Measurements from ENCODE around the gene TGFBI. TPM values are rescaled to one million over a fixed set of nuclear protein-coding genes. Genes with fewer than 3 reads are reported as not detected.

The TGFBI gene
- total RNA-seq, 4 donors from 2014 or later, result 19.6 to 55.9 (median 38.5) TPM

DNA sequence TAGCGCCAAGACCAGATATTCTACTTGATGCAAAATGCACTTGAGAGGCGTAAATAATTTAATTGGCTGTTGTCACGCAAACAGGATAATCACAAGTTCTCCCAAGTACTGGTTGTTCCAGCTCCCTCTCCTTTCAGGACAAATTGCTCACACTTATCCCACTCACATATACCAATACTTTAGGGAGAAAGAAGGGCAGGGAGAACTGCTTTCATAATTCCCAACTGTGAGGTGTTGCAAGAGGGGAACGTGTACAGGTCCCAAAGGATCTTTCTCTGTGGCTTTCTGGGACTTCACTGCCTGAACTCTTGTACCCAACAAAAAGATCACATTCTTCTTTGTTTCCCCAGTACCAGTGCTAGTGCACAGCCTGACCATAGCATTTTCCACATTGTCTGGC, 21.5 kb upstream of the TGFBI start:
- no peak overlapping the region for H3K4me3 ChIP-seq (replicated peaks in 1 of 3)
- H3K9me3 ChIP-seq, result no peaks in the 10 kb centered on the region
- H3K27me3 ChIP-seq, result no peaks in the 10 kb centered on the region
- no peaks in the 10 kb centered on the region for H3K36me3 ChIP-seq
- no peak overlapping the region for H3K27ac ChIP-seq
- intact Hi-C loops (cut with DNase I), result no loop called here
- 92 to 98% methylated on average over 4 of the region's 4 CpGs for WGBS, 2 donors
- no peak for DNase-seq
- no peak for TF ChIP-seq POLR2A (IDR thresholded peaks at IDR 0.05)
- TF ChIP-seq, protein P1, sequence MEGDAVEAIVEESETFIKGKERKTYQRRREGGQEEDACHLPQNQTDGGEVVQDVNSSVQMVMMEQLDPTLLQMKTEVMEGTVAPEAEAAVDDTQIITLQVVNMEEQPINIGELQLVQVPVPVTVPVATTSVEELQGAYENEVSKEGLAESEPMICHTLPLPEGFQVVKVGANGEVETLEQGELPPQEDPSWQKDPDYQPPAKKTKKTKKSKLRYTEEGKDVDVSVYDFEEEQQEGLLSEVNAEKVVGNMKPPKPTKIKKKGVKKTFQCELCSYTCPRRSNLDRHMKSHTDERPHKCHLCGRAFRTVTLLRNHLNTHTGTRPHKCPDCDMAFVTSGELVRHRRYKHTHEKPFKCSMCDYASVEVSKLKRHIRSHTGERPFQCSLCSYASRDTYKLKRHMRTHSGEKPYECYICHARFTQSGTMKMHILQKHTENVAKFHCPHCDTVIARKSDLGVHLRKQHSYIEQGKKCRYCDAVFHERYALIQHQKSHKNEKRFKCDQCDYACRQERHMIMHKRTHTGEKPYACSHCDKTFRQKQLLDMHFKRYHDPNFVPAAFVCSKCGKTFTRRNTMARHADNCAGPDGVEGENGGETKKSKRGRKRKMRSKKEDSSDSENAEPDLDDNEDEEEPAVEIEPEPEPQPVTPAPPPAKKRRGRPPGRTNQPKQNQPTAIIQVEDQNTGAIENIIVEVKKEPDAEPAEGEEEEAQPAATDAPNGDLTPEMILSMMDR (IDR thresholded peaks at IDR 0.05), result no peak
- peaks cover 1 to 5% of the 10 kb centered on the region in 2 donors for H3K4me1 ChIP-seq

DNA sequence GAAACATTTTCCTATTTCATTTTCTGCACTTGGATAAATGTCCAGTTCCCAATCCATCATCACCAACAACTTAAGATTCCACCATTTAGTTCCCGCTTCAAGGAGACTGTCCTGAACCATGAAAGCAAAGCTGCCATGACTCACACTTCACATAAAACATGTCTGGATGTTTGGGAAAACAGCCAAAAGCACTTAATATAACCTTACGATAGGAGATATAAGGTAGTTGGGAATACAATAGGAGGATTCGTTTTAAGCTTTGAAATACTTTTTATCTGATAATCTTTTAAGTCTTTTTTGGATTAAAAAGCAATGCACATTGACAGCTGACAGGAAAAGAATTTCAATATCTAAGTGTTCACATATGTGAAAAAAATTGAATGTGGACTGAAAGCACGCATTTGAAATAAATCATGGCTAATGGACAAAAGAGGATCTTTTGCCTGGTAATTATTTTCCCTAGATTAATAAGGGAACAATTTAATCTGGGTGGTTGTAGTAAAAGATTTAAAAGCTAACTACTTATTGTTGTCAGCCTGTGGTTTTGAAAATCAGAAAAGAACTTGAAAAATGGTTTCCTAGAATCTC, 17.3 kb upstream of the TGFBI start:
- no peak for DNase-seq
- Histone ChIP-seq H3K9me3 (no peaks in the 10 kb centered on the region), H3K4me1 (peaks cover 24 to 30% of the 10 kb centered on the region in 2 donors), H3K27ac (no peak overlapping the region), H3K36me3 (no peaks in the 10 kb centered on the region), H3K27me3 (no peaks in the 10 kb centered on the region), H3K4me3 (replicated peaks in 1 of 3) (no peak overlapping the region)
- intact Hi-C loops (cut with DNase I), result no loop called here
- TF ChIP-seq, protein P1 (IDR thresholded peaks at IDR 0.05), result no peak
- no peak for TF ChIP-seq POLR2A (IDR thresholded peaks at IDR 0.05)
- 64% methylated on average over 4 of the region's 4 CpGs for WGBS, 2 donors

DNA sequence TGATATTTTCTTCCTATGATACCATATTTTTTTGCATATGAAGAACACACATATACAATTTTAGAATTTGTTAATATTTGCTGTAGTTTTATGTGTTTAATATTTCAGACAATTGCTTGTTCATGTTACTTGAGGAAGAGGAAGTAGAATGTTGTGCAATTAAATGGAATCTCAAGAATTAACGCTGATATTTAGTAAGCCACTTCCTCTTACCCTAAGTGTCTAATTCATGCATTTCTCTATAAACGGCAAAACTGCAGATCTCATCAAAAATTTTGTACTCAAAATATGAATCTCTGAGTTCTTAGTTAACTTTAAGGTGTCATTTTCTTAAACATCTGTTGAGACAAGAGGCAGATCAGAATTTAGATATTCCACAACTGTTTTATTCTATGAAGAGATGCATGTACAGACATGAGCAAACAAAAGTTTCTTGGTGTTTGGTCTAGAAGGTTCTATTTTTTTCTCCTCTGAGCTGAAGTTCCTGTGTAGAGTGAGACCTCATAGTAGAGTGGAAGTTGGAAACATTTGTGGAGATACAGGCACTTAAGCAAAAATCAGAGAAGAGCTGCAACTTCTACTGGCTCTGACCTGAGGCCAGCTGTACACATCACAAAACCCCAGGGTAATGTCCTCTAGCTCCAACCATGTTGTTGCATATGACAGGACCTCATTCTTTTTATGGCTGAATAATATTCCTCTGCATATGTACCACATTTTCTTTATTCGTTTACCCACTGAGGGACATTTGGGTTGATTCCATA, 16.6 kb upstream of the TGFBI start:
- Histone ChIP-seq H3K9me3 (no peaks in the 10 kb centered on the region), H3K4me3 (replicated peaks in 1 of 3) (no peak overlapping the region), H3K36me3 (no peaks in the 10 kb centered on the region), H3K27me3 (no peaks in the 10 kb centered on the region), H3K4me1 (peaks cover 32 to 37% of the 10 kb centered on the region in 2 donors), H3K27ac (no peak overlapping the region)
- WGBS, 2 donors, result 16 to 23% methylated on average over 3 of the region's 3 CpGs
- DNase-seq, result no peak
- TF ChIP-seq, protein P1 (IDR thresholded peaks at IDR 0.05), result no peak
- no peak for TF ChIP-seq POLR2A (IDR thresholded peaks at IDR 0.05)
- intact Hi-C loops (cut with DNase I), result no loop called here

DNA sequence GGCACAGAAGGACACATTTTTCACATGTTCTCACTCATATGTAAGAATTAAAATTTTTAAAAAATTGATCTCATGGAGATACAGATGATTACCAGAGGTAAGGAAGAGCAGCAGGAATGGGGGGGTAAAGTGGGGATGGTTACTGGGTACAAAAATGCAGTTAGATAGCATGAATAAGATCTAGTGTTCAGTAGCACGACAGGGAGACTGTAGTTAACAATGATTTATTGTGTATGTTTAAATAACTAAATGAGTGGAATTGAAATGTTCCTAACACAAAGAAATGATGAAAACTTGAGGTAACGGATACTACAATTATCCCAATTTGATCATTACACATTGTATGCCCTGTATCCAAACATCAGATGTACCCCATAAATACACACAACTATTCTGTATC, 15.2 kb upstream of the TGFBI start:
- Histone ChIP-seq H3K36me3 (no peaks in the 10 kb centered on the region), H3K4me1 (peaks cover 32 to 41% of the 10 kb centered on the region in 2 donors), H3K27ac (no peak overlapping the region), H3K9me3 (no peaks in the 10 kb centered on the region), H3K27me3 (no peaks in the 10 kb centered on the region), H3K4me3 (replicated peaks in 1 of 3) (no peak overlapping the region)
- no peak for DNase-seq
- TF ChIP-seq POLR2A (IDR thresholded peaks at IDR 0.05), result no peak
- TF ChIP-seq, protein P1 (IDR thresholded peaks at IDR 0.05), result no peak
- 59 to 63% methylated on average over 2 of the region's 2 CpGs for WGBS, 2 donors
- intact Hi-C loops (cut with DNase I), result no loop called here

All from thyroid gland (tissue), 4 donors.